ENCODE measurements around the gene AKAP8L.

DNA sequence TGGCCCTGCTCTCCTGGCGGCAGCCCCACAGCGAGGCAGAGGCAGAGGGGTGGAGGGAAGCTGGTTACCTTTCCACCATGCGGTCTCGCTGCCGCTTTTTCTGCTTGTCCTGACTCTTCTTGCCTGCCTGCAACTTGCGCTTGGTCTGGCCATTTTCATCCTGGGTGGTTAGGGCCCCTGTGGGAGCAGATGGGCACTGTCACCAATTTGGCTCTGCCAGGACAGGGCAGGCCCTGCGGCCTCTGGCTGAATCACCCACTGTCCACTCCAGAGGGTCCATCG is 19.6 kb downstream of the AKAP8L start:
- TF ChIP-seq NFYB (CRISPR knock-in tag; conservative IDR thresholded peaks at IDR 0.05; ENCODE audit: low read depth) = no peak
- no peak for TF ChIP-seq ELF4 (CRISPR knock-in tag; IDR thresholded peaks at IDR 0.05; ENCODE audit: low read depth)
- no peak for TF ChIP-seq CTCF (IDR thresholded peaks at IDR 0.05)
- no peak for TF ChIP-seq NFE2L1 (CRISPR knock-in tag; IDR thresholded peaks at IDR 0.05)
- TF ChIP-seq SP1 (CRISPR knock-in tag; conservative IDR thresholded peaks at IDR 0.05) = no peak
- no peak for TF ChIP-seq JUN (CRISPR knock-in tag; IDR thresholded peaks at IDR 0.05)
